Measurements from ENCODE around the gene U2AF2. TPM values are rescaled to one million over a fixed set of nuclear protein-coding genes. Genes with fewer than 3 reads are reported as not detected.

U2AF2 gene
- polyA plus RNA-seq, 3 donors: 160 to 218 (median 199) TPM

DNA sequence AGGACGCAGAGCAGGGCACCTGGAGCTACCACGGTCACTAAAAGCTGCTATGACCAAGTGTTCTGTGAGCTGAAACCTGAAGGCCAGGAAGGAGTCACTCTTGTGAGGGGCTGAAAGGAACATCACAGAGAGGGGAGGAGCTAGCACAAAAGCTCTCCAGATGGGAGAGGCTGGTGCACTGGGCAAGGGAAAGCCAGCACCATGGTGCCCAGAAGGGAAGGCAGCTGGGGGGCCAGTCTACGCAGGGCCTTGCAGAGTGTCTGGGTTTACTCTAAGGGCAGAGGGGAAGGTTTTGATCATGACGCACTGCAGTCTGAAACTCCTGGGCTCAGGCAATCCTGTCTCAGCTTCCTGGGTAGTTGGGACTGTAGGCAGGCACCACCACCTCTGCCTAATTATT lies 18.1 kb upstream of the U2AF2 start:
- DNase-seq (ENCODE audit: extremely low read depth in 1 of 11, low read depth in 9 of 11, low spot score in 4 of 11): no peak

DNA sequence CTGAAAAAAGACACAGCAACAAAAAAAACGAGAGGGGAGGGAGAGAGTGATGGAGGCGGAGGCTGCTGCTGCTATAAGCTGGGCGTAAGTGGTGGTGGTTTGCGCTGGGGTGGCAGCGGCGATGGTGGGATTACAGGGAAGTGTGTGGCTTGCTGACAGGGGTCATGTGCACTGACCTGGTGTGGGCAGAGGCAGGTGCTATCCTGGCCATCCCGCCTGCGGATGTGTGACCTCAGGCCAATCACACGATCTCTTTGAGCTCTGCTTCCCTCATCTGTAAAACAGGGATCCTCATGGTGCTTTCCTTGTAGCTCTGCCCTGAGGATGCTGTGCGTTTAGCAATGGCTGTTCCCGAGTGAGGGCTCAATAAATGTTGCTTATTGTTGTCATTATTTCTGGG lies 17.3 kb upstream of the U2AF2 start:
- no peak for DNase-seq (ENCODE audit: extremely low read depth in 1 of 11, low read depth in 9 of 11, low spot score in 4 of 11)

DNA sequence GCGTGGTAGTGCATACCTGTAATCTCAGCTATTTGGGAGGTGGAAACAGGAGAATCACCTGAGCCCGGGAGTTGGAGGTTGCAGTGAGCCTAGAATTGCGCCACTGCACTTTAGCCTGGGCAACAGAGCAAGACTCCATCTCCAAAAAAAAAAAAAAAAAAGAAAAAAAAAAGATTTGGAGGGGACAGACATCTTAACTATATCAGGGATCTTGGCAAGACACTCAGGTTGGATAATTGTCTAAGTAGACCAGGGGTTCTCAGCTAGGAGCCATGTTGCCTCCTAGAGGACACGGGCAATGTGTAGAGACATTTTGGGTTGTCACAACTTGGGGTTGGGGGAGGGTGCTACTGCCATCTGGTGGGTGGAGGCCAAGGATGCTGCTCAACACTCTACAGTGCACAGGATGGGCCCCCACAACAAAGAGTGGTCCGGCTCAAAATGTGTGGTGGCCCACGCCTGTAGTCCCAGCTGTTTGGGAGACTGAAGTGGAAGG lies 15.9 kb upstream of the U2AF2 start:
- DNase-seq (ENCODE audit: extremely low read depth in 1 of 11, low read depth in 9 of 11, low spot score in 4 of 11): no peak

DNA sequence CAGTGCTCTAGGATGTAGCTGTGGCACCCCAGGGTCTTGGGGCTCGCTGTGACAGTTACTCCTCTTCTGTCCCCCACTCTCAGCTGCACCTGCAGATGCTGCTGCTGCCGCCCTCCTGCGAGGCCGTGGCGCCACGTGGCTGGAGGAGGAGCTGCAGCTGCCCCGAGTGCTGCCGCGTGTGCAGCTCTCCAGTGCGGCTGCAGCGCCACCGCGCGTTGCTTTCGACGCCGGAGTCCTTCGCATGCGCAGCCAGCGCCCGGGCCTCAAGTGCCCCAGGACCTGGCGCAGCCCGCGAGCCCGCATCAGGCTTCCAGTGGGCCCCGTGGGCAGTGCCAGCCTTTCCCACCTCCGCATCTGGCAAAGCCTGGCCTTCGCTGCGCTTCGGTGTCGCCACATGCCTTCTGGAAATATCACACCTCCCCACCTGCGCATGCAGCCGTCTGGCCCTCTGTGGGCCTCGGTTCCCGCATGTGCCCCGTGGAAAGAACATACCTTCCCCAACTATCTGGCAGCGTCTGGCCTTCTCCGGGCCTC lies 14.7 kb upstream of the U2AF2 start:
- DNase-seq (ENCODE audit: extremely low read depth in 1 of 11, low read depth in 9 of 11, low spot score in 4 of 11): peak in 3 of 11 donors; percentile 57

DNA sequence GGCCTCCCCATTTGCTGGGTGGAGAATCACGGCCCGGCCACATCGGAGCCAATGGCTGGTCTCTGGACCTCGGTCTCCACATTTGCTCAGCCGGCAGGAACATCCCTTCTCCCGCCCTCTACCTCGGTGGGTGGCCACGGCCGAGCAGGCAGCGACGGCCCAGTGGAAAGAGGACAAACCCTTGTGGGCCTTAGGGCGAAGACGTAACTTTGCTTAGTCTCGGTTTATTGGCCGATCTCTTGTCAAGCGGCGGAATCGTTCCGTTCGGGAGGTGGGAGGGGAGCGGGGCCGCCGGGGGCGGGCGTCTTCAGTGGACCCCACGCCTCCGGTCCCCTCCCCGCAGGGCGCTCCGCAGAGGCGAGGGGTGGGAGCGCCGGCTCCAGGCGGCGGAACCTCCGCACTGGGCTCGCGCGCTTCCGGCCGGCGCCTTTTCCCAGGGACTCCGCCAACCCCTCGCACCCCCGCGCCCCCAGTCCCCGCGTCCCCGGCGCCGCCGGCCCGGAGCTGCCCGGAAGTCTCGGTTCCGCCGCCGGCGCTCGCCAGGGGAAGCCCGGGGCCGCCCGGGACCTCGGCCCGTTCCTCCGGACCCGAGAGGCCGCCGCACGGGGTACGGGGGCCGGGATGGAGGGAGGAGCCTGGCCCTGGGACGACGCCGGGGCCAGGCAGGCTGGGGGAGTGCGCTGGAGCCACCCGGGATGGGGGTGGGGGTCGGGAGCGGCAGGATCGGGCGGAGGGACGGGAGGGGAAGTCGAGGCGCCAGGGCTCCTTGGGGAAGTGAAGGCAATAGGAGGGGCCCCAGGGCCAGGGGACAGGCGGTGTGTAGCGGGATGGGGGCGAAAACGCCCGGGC lies 14.0 kb upstream of the U2AF2 start, which contains the start of gene ZNF580:
Gene ZNF580 (plus strand): TSS at position 426 of the 849 bp plus-strand sequence. CDS start 1,507 bp downstream, outside the sequence.
- DNase-seq (ENCODE audit: extremely low read depth in 1 of 11, low read depth in 9 of 11, low spot score in 4 of 11): peak in 6 of 11 donors; percentile 53 to 69 (median 62)

DNA sequence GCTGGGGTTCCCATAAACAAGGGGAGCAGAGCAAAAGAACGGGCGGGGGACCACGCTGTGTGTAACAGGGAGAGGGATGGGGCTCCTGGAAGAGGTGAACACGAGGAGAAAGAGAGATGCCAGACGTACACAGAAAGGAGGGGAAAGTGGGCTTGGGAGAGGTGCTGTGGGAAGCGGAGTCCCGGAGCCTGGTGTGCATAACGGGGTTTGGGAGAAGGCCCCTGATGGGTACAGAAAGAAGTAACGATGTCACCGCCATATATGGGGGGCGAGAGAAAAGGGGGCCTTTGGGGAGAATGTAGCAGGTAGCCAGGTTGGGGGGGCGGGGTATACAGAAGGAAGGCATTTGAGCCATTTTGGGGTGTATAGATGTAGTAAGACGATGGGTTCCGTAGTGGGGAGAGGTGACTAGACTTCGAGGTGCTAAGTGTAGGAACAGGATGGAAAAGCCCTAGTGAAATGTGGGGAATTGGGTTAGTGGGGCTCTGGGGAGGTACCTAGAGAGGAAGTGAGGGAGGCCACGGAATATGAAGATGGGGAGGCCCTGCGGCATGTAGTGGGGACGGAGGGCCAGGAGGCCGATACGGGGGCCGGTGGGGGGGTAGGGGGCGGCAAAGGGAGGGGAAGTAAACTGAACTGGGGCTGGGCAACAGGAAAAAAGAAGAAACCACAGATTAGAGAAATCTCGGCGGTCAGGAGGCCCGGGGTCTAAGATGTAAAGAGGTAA lies 13.2 kb upstream of the U2AF2 start:
- no peak for DNase-seq (ENCODE audit: extremely low read depth in 1 of 11, low read depth in 9 of 11, low spot score in 4 of 11)

DNA sequence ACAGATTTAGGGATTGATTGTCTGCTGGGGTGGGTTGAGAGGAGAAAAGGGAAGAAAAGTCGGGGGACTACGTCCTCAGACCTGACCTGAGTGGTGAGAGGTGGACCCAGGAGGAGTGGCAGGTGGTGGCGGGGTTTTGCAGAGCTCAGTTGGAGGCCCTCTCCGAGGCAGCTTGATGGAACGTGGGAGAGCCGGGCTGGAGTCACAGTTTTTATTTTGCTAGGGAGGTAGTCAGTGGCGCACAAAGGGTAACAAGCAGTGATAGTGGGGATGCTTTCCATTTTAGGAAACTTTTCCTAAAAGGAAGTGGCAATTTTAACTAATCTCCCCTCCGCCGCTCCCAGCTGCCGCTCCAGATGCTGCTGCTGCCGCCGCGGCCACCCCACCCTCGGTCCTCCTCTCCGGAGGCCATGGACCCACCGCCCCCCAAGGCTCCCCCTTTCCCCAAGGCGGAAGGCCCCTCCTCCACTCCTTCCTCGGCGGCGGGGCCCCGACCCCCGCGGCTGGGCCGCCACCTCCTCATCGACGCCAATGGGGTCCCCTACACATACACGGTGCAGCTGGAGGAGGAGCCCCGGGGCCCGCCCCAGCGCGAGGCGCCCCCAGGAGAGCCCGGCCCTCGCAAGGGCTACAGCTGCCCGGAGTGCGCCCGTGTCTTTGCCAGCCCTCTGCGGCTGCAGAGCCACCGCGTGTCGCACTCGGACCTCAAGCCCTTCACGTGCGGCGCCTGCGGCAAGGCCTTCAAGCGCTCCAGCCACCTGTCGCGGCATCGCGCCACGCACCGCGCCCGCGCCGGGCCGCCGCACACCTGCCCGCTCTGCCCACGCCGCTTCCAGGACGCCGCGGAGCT lies 12.5 kb upstream of the U2AF2 start:
- DNase-seq (ENCODE audit: extremely low read depth in 1 of 11, low read depth in 9 of 11, low spot score in 4 of 11): no peak

DNA sequence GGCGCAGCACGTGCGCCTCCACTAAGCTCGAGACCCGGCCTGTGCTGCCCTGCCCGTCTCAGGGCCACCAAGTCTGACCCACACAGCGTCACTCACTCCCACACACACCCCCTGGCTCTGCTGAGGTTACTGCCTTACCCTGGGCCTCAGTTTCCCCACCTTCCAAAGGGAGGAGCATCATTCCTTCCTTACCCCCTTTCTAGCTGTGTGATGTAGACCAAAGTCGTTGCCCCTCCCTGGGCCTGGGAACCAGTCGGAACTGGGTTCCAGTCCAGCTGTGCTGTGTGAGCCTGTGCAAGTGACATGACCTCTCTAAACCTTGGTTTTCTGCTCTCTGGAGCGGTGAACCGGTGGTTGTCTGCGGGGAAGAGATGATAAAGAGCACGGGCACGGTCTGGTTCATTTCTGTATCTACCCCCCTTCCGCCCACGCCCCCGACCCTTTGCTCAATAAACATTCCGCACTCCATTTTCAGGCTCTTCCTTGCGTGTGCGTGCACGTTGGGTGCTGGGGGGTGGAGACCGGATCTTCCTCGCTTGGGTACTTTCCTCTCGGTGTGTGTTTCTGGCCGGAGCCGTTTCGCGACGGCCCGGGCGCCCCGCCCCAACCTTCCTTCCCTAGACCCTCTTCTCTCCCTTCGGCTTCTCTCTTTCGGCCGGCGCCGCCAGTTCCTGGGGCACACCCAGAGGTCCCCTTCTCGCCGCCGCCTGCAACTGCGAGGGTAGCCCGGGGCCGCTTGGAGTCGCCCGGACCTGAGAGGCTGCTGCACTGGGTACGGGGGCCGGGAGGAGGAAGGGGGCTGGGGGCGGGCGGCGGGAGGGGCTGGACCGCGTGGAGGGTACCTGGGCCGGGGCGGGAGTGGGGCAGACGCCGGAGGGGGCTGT lies 11.6 kb upstream of the U2AF2 start, which contains the start of gene ZNF581:
Gene ZNF581 (plus strand): TSS at position 647 of the 884 bp plus-strand sequence. CDS start 923 bp downstream, outside the sequence.
- peak in 3 of 11 donors; percentile 54 to 65 (median 62) for DNase-seq (ENCODE audit: extremely low read depth in 1 of 11, low read depth in 9 of 11, low spot score in 4 of 11)

DNA sequence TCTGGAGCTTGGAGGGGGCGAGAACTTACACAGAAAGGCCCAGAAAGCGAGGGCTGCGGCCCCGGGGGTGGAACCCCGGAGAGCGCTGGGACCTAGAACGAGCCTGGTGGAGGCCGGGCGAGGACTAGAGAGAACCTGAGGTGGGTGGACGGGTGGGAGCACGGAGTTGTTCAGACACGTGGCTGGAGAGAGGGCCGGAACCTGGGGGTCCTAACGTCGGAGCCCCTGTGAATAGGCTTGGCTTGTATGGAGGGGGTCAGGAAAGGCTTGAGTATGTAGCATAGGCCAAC lies 11.0 kb upstream of the U2AF2 start:
- no peak for DNase-seq (ENCODE audit: extremely low read depth in 1 of 11, low read depth in 9 of 11, low spot score in 4 of 11)

DNA sequence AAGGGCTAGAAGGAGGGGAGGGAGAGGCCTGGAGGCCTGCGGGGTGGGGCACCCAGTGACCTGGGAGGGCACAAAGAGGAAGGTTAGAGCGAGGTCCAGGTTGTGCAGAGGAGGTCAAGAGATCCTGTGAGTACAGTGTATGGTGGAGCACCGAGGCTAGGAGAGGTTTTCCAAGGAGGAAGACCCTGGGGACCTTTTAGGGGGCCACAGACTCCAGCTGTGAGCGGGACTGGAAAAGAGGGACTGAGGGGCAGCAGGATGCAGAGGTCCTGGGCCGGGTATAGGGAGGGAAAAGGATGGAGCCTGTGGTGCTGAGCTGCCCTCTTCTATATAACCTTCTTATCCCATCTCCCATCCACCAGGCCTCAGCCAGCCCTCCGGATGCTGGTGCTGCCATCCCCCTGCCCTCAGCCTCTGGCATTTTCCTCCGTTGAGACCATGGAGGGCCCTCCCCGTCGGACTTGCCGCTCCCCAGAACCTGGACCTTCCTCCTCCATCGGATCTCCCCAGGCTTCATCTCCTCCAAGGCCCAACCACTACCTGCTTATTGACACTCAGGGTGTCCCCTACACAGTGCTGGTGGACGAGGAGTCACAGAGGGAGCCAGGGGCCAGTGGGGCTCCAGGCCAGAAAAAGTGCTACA lies 10.5 kb upstream of the U2AF2 start:
- no peak for DNase-seq (ENCODE audit: extremely low read depth in 1 of 11, low read depth in 9 of 11, low spot score in 4 of 11)

DNA sequence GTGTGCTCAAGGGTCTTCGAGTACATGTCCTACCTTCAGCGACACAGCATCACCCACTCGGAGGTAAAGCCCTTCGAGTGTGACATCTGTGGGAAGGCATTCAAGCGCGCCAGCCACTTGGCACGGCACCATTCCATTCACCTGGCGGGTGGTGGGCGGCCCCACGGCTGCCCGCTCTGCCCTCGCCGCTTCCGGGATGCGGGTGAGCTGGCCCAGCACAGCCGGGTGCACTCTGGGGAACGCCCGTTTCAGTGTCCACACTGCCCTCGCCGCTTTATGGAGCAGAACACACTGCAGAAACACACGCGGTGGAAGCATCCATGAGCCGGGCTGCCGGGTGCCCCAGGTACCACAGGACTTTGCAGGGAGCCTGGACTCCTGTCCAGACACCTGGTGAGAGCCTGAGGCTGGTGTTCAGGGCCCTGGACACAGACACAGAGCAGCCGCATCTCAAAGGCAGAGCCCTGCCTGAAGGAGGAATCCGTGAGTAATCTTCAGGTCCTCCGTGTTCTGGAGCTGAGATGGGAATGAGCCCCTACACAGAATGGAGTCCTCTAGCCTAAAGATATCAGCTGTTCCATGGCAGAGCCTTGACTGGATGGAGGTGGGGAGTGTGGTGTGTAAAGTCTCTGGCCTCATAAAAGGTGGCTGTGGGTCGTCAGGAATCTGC lies 9.9 kb upstream of the U2AF2 start:
- DNase-seq (ENCODE audit: extremely low read depth in 1 of 11, low read depth in 9 of 11, low spot score in 4 of 11): no peak

DNA sequence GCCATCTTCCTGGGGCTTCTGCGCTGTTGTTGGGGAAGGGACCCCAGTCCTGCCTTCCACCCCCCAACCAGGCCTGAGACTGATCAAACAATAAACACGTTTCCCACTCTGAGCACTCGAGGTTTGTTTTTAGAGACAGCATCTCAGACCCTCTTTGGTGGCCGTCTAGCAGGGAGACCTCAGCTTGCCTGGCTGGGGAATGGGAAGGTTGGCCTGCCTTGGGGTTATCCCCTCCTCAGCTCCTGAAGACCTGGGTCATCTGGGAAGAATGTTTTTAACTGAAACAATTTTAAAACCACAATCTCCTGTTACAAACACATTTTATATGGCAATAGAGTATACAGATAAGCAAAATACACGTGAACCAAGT lies 9.3 kb upstream of the U2AF2 start:
- DNase-seq (ENCODE audit: extremely low read depth in 1 of 11, low read depth in 9 of 11, low spot score in 4 of 11): no peak

DNA sequence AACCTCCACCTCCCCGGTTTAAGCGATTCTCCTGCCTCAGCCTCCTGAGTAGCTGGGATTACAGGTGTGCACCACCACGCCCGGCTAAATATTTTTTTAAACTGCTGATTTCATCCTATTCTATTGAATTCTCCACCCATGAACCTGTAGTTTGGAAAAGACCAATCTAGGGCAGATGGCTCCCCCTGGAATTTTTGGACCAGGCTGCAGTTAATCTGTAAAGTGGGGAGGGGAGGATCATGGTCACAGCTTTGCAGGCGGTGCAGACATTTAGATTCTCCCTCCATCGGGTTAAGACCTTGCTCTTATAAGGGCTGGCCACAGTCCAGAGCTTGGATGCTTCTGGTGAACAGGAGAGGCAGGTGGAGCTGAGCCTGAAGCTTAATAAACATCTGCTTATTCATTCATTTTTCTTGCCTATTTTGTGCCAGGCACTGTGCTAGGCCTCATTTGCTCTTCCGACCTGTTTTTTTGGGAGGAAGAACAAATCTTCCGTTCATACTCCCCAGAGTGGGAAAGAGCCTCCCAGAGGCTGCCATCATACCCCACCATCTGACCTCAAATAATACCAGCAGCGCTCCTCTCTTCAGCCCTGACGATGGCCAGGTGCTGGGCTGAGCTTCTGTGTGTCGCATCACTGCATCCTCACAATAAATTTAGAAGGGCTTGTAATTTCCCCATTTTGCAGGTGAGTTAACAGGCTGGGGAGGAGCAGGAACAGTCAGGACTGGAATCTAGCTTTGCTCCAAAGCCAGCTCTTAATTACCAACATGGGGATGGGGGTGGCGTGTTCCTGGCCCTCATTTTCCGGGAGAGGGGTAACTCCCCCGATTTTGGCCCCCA lies 7.7 kb upstream of the U2AF2 start:
- DNase-seq (ENCODE audit: extremely low read depth in 1 of 11, low read depth in 9 of 11, low spot score in 4 of 11): no peak

DNA sequence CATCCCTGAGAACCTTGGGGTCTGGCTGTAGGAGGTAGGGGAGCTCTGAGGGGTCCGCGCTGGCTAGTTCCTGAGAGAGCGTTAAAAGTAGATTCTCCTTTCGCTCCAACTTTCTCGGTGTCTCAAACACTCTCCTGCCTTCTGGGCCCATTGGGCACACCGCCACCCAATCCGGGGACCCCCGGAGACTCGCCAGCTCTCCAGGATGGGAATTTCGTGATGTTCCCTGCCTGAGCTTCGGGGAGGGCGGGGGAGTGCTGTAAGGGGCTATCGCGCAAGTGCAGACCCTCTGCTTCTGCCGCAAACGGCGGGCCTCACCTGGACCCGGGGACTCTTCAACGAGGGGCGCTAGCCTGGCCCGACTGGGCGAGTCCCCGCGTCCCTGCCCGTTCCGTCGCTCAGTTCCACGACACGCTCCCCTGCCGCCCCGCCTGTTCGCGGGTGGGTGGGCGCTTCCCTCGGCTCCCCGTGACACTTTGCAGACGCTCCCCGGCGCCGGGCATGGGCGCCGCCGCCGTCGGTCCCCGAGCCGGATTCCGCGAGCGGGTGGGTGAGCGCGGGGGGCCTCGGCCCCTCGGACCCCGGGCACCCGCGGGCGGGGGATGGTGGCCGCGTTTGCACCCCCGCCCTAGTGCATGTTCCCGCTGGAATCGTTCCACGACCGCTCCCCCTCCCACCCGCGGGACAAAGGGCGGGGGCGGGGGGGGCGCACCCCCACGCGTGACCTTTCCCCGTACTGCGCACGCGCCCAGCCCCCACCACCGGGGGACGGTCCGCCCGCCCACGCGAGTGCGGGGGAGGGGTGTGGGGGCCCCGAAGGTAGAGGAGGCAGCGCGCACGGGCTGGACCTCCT lies 6.9 kb upstream of the U2AF2 start, which contains the start of gene CCDC106:
Gene CCDC106 (plus strand): TSS at position 481 of the 853 bp plus-strand sequence. CDS start 835 bp downstream, outside the sequence.
- peak in 5 of 11 donors; percentile 59 to 79 (median 74) for DNase-seq (ENCODE audit: extremely low read depth in 1 of 11, low read depth in 9 of 11, low spot score in 4 of 11)

DNA sequence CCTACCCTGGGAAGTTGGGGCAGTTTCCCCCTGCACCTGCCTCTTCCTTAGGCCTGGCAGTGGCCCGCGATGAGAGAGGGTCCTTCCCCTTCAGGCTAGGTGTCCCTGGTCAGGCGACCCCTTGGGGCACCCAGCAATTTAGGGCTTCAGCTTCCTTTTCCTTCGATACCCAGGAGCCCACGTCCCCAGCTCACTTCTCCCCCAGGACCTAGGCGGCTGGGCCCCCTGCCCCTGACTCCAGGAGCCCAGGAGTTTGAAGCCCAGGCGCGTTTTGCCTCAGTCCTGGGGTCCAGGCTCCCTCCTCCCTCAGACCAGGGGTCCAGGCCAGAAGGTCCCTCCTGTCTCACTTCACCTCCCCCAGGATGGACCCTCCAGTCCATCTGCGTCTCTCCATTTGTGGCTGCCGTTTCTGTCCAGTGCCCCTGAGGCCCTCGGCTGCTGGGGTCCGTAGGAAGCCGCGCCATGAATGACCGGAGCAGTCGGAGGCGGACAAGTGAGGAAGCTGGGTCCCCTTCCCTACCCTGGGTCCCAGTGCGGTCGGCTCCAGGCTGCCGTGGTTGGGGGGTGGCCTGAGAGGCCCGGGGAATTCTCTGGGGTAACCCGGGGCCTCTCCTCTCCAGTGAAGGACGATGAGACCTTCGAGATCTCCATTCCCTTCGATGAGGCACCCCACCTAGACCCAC lies 6.1 kb upstream of the U2AF2 start:
- DNase-seq (ENCODE audit: extremely low read depth in 1 of 11, low read depth in 9 of 11, low spot score in 4 of 11): no peak

All from renal cortex interstitium (tissue), 11 donors.